ENCODE results near the gene ARF1. TPM values are rescaled to one million over a fixed set of nuclear protein-coding genes. Genes with fewer than 3 reads are reported as not detected.

The ARF1 gene
- total RNA-seq, 4 donors from 2014 or later: 165 to 340 (median 203) TPM

DNA sequence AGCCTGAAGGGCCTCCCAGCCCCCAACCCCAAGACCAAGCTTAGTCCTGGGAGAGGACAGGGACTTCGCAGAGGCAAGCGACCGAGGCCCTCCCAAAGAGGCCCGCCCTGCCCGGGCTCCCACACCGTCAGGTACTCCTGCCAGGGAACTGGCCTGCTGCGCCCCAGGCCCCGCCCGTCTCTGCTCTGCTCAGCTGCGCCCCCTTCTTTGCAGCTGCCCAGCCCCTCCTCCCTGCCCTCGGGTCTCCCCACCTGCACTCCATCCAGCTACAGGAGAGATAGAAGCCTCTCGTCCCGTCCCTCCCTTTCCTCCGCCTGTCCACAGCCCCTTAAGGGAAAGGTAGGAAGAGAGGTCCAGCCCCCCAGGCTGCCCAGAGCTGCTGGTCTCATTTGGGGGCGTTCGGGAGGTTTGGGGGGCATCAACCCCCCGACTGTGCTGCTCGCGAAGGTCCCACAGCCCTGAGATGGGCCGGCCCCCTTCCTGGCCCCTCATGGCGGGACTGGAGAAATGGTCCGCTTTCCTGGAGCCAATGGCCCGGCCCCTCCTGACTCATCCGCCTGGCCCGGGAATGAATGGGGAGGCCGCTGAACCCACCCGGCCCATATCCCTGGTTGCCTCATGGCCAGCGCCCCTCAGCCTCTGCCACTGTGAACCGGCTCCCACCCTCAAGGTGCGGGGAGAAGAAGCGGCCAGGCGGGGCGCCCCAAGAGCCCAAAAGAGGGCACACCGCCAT, 21.9 kb upstream of the ARF1 start:
- intact Hi-C loops (cut with DNase I; ENCODE audit: low total_unique reads): no loop called here
- no peak overlapping the region for H3K27ac ChIP-seq
- H3K27me3 ChIP-seq: peaks cover 24 to 46% of the 10 kb centered on the region in 2 donors

DNA sequence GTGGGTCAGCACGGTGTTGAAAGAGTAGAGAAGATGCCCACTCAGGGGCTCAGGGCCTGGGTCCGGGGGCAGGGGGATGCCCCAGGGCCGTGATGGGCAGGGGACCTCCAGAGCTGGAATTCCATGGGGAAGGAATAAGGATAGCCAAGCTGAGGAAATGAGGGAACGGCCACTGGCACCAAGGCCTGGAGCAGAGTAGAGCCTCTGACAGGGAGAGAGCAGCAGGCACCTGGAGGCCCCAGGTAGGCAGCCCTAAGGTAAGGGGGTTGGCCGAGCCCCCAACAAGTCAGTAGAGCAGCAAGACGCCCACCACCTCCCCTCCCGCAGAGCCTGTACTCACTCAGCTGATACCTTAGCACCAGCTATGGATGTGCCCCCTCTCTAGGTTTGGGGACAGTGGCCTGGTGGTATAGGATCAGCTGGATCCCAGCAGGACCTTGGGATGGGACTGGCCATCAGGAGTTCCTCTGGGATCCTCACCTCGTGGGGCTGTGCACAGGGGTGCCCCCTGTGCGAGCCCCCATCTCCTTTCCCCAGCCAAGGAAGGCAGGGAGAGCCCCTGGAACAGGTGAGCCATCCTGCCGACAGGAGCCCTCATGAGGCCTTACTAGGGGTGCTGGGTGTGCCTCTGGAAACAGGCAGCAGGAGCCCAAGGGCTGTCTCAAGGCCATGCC, 21.0 kb upstream of the ARF1 start:
- Histone ChIP-seq H3K9me3 (peaks cover 0 to 4% of the 10 kb centered on the region in 2 donors), H3K27me3 (peaks cover 24 to 50% of the 10 kb centered on the region in 2 donors), H3K27ac (no peak overlapping the region), H3K4me3 (no peak overlapping the region), H3K36me3 (no peaks in the 10 kb centered on the region), H3K4me1 (no peaks in the 10 kb centered on the region)
- intact Hi-C loops (cut with DNase I; ENCODE audit: low total_unique reads): no loop called here
- DNase-seq: no peak
- TF ChIP-seq POLR2A (IDR thresholded peaks at IDR 0.05): no peak
- TF ChIP-seq, protein P1, sequence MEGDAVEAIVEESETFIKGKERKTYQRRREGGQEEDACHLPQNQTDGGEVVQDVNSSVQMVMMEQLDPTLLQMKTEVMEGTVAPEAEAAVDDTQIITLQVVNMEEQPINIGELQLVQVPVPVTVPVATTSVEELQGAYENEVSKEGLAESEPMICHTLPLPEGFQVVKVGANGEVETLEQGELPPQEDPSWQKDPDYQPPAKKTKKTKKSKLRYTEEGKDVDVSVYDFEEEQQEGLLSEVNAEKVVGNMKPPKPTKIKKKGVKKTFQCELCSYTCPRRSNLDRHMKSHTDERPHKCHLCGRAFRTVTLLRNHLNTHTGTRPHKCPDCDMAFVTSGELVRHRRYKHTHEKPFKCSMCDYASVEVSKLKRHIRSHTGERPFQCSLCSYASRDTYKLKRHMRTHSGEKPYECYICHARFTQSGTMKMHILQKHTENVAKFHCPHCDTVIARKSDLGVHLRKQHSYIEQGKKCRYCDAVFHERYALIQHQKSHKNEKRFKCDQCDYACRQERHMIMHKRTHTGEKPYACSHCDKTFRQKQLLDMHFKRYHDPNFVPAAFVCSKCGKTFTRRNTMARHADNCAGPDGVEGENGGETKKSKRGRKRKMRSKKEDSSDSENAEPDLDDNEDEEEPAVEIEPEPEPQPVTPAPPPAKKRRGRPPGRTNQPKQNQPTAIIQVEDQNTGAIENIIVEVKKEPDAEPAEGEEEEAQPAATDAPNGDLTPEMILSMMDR (IDR thresholded peaks at IDR 0.05): no peak

More for the DNA sequence above, 21.9 kb upstream of the ARF1 start:
- no peak overlapping the region for H3K4me3 ChIP-seq
- peak in 1 of 2 donors; percentile 9 for TF ChIP-seq POLR2A (IDR thresholded peaks at IDR 0.05)
- TF ChIP-seq, protein P1 (IDR thresholded peaks at IDR 0.05): no peak
- no peaks in the 10 kb centered on the region for H3K4me1 ChIP-seq
- DNase-seq: peak in 1 of 2 donors; percentile 12
- peaks cover 0 to 4% of the 10 kb centered on the region in 2 donors for H3K9me3 ChIP-seq
- H3K36me3 ChIP-seq: no peaks in the 10 kb centered on the region

DNA sequence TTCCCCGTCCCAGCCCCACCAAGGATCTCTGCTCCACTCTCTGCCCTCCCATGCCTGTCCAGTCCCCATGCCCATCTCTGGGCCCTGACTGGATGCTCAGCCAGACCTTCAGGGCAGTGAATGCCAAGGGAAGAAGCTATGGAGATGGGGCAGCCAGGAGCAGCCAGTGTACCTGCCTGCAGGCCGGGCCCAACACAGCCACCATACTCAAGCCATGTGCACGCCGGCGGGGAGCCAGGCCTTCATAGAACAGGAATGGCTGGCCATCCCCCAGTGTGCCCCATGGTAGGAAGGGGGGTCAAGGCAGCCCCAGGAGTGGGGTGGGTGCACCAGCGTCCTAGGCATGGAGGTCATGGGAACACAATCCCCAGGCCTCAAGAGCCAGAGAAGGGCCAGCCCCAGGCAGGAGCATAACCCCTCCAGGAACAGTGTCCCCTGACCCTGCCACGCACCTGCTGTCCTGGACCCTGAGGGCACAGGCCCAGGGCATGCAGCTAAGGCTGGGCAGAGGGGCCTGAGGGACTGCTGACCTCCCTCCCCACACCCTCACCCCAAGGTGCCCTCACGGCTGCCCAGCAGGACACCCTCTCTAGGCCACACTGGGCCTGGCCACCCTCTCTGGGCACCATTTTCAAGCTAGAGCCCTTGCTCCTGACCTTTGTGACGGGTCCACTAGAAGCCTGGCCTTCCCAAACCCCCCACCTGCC, 20.3 kb upstream of the ARF1 start:
- no peak for TF ChIP-seq POLR2A (IDR thresholded peaks at IDR 0.05)
- TF ChIP-seq, protein P1 (IDR thresholded peaks at IDR 0.05): no peak
- Histone ChIP-seq H3K4me3 (no peak overlapping the region), H3K36me3 (no peaks in the 10 kb centered on the region), H3K4me1 (no peaks in the 10 kb centered on the region), H3K27ac (no peak overlapping the region), H3K9me3 (peaks cover 0 to 4% of the 10 kb centered on the region in 2 donors), H3K27me3 (peaks cover 24 to 55% of the 10 kb centered on the region in 2 donors)
- no peak for DNase-seq
- intact Hi-C loops (cut with DNase I; ENCODE audit: low total_unique reads): no loop called here

DNA sequence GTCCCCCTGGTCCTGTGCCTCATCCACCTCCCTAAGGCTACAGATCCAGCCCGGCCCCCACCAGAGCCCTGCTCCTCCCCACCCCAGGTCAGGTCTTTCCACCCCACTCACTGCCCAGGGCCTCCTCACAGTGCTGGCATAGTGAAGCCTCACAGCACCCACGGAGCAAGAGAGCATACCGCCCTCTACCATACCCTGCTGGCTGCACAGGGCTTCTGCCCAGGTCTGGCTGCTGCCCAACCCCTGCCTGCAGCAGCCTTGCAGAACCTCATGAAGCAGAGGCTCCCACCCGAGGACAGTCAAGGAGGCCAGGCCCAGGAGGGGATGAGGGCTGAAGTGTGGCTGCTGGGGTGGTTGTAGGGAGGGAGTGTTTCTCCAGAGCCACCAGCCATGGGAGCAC, 19.7 kb upstream of the ARF1 start:
- no peak for DNase-seq
- H3K27ac ChIP-seq: no peak overlapping the region
- H3K27me3 ChIP-seq: peaks cover 24 to 55% of the 10 kb centered on the region in 2 donors
- H3K4me1 ChIP-seq: no peaks in the 10 kb centered on the region
- intact Hi-C loops (cut with DNase I; ENCODE audit: low total_unique reads): no loop called here
- no peaks in the 10 kb centered on the region for H3K36me3 ChIP-seq
- H3K9me3 ChIP-seq: peaks cover 0 to under 1% of the 10 kb centered on the region in 2 donors
- H3K4me3 ChIP-seq: no peak overlapping the region
- TF ChIP-seq POLR2A (IDR thresholded peaks at IDR 0.05): no peak
- TF ChIP-seq, protein P1 (IDR thresholded peaks at IDR 0.05): no peak
